Measurements from ENCODE around the gene MACROH2A1.

The MACROH2A1 gene

GRCh38 chr5:135440916-135441315 lies 41.9 kb upstream of the MACROH2A1 start:
- H3K27ac Mint-ChIP-seq: peak overlapping the region; percentile 85
- H3K9me3 Mint-ChIP-seq: no peaks in the 10 kb centered on the region
- H3K4me1 Mint-ChIP-seq (ENCODE audit: low read depth): peaks cover 95% of the 10 kb centered on the region
- H3K4me3 Mint-ChIP-seq: no peak overlapping the region
- peaks cover 12% of the 10 kb centered on the region for H3K36me3 Mint-ChIP-seq (ENCODE audit: low read depth)
- intact Hi-C loops (cut with micrococcal nuclease): no loop called here
- no peaks in the 10 kb centered on the region for H3K27me3 Mint-ChIP-seq

DNA sequence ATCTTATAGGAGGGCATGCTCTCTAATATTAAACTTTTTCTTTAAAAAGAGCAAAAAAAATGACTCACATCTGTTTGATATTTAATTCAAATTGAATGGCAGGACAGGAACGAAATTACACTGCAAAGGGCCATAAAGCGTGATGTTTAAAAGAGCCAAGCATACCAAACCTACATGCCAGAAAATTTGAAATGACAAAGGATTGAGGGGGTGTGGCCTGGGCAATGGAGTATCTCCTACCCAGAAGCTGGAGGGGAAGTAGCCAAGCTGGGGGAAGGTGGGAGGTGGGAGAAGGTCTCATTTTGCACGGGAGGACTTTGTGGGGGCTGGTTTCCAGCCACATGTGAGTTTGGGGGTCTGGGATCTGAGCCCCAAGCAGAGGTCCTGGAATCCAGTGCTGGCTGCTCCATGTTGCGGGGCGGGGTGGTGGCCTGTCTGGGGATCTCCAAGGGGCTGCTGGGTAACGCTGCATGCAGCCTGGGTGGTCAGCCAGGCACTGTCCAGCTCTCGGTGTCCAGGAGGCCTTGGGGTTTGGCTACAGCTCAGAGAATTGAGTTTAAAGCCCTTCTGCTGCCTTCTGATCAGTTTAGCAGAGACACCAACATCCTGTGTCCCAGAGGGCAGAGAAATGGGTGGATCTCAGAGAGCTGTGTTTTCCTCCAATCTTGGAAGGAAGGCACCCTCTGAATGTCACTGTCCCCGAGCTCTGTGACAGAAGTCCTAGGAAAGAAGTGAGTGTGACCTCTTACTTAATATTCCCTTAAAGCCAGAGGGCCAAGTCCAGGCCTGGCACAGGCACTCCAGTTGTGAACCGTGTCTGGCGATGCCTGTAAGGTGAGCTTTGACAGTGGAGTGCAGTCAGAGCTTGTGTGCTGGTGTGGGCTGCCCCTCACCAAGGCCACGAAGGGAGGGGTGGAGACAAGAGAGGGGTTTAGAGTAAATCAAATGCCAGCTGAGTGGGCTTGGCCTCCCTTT lies 40.5 kb upstream of the MACROH2A1 start:
- H3K4me3 Mint-ChIP-seq: no peak overlapping the region
- H3K36me3 Mint-ChIP-seq (ENCODE audit: low read depth): peaks cover 6% of the 10 kb centered on the region
- intact Hi-C loops (cut with micrococcal nuclease): loop anchor here (5.0 kb wide), 1 partner anchor 42 kb away; the partner anchor contains the start of gene MACROH2A1
- peaks cover 94% of the 10 kb centered on the region for H3K4me1 Mint-ChIP-seq (ENCODE audit: low read depth)
- peak overlapping the region; percentile 91 for H3K27ac Mint-ChIP-seq
- H3K27me3 Mint-ChIP-seq: no peaks in the 10 kb centered on the region
- H3K9me3 Mint-ChIP-seq: no peaks in the 10 kb centered on the region

GRCh38 chr5:135438636-135439221 lies 39.7 kb upstream of the MACROH2A1 start:
- intact Hi-C loops (cut with micrococcal nuclease): loop anchor here (5.0 kb wide), 1 partner anchor 41 kb away; the partner anchor contains the start of gene MACROH2A1
- no peaks in the 10 kb centered on the region for H3K27me3 Mint-ChIP-seq
- H3K27ac Mint-ChIP-seq: peak overlapping the region; percentile 91
- no peak overlapping the region for H3K4me3 Mint-ChIP-seq
- no peaks in the 10 kb centered on the region for H3K9me3 Mint-ChIP-seq
- H3K4me1 Mint-ChIP-seq (ENCODE audit: low read depth): peaks cover 95% of the 10 kb centered on the region
- H3K36me3 Mint-ChIP-seq (ENCODE audit: low read depth): no peaks in the 10 kb centered on the region

DNA sequence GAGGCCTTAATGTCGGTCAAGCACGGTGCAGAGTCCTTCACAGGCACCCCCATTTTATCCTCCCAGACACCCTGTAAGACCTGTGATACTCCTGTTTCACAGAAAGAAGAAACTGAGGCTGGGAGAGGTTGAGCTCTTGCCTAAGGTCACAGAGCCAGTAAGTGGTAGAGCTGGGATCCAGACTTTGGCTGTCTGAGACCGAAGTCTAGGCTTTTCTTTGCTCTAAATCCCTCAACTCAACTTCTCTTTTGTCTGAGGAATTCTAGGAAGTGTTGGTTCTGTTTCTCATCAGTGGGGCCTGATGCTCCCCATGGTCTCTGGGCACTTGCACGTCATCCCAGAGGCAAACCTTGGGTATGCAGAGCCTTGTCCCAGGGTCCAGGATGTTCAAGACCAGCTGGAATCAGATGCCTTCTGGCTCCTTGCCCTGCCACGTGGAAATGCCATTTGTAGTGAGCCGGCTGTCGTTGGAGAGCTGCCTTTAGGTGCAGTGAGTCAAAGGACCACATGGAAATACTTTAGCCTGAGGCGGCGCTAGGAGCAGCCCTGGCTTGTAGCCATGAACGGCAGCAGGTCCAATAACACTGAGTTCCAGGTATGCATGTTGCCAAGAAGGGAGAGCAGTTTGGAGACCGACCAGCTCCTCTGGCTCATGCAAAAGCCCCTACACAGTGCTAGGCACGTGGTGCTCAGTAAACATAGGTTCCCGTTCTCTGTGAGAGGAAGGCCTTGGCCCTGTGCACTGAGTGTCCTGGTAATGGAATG lies 38.9 kb upstream of the MACROH2A1 start:
- peaks cover 93% of the 10 kb centered on the region for H3K4me1 Mint-ChIP-seq (ENCODE audit: low read depth)

DNA sequence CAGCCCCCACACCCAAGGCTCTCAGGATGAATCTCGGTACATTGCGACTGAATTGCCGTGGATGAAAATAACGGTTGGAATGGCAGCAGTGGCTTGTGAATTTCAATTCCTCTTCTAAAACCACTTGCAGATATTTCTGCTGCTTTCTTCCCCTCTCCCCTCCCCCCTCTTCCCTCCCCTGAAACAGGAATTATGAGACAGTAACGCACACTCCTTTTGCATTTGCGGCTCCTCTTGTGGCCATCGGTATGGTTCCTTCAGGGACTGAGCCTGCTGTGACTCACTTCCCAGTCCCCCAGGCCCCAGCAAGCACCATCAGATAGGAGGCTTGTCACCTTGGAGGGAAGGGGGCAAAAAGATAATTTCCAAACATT lies 38.4 kb upstream of the MACROH2A1 start:
- no peaks in the 10 kb centered on the region for H3K27me3 Mint-ChIP-seq
- no peaks in the 10 kb centered on the region for H3K9me3 Mint-ChIP-seq
- H3K4me3 Mint-ChIP-seq: peak overlapping the region; percentile 65
- no peaks in the 10 kb centered on the region for H3K36me3 Mint-ChIP-seq (ENCODE audit: low read depth)
- H3K4me1 Mint-ChIP-seq (ENCODE audit: low read depth): peaks cover 92% of the 10 kb centered on the region
- peak overlapping the region; percentile 91 for H3K27ac Mint-ChIP-seq
- intact Hi-C loops (cut with micrococcal nuclease): loop anchor here (5.0 kb wide), 1 partner anchor 40 kb away; the partner anchor contains the start of gene MACROH2A1

More for the DNA sequence above, 38.9 kb upstream of the MACROH2A1 start:
- peak overlapping the region; percentile 36 for H3K4me3 Mint-ChIP-seq
- no peaks in the 10 kb centered on the region for H3K9me3 Mint-ChIP-seq
- no peaks in the 10 kb centered on the region for H3K27me3 Mint-ChIP-seq
- peak overlapping the region; percentile 91 for H3K27ac Mint-ChIP-seq
- no peaks in the 10 kb centered on the region for H3K36me3 Mint-ChIP-seq (ENCODE audit: low read depth)
- intact Hi-C loops (cut with micrococcal nuclease): loop anchor here (5.0 kb wide), 1 partner anchor 41 kb away; the partner anchor contains the start of gene MACROH2A1

- Mint-ChIP-seq H3K4me3 (peak overlapping the region; percentile 65), H3K27ac (peak overlapping the region; percentile 91), H3K36me3 (ENCODE audit: low read depth) (no peaks in the 10 kb centered on the region), H3K9me3 (no peaks in the 10 kb centered on the region), H3K27me3 (no peaks in the 10 kb centered on the region), H3K4me1 (ENCODE audit: low read depth) (peaks cover 88% of the 10 kb centered on the region)
- intact Hi-C loops (cut with micrococcal nuclease): loop anchor here (5.0 kb wide), 1 partner anchor 40 kb away; the partner anchor contains the start of gene MACROH2A1
These were observed 38.0 kb upstream of the MACROH2A1 start for GRCh38 chr5:135436951-135437418.

DNA sequence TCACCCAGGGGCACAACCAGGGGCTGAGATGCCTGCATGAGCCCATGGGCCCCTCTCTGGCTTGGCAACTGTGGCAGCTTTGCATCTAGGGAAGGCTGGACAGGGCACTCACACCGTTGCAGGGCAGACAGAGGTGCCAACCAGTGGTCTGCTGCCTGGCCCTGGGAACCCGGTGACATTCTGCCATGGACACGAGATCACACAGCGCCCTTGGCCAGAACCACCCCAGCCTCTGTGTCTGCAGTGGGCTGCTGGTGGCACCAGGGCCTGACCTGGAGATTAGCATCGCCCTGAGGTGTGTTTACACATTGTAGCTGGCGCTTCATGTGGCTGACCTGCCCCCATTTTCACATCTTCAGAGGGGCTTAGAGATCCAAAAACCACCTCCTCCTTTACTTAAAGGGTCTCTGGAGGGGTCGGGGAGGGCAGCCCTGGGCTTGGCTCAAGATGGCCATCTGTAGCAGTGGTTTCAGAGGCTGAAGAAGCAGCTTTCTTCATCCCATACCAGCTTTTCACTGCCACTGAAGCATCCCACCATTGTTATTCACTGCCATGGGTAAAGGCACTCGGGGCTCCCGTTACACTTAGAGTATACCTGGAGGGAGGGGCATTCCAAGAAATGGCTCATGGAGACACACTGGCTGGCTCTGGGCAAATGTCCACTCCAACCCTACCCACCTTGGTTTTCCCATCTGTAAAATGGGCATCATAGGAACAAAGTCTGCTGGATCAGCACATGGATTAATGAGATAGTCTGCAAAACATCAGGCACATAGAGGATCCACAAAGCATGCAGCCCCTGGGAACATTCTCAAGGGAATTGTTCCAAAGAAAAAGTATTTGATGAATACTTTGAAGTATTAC lies 36.7 kb upstream of the MACROH2A1 start:
- Mint-ChIP-seq H3K9me3 (no peaks in the 10 kb centered on the region), H3K4me3 (no peak overlapping the region), H3K4me1 (ENCODE audit: low read depth) (peaks cover 81% of the 10 kb centered on the region), H3K27me3 (no peaks in the 10 kb centered on the region), H3K27ac (peak overlapping the region; percentile 91), H3K36me3 (ENCODE audit: low read depth) (no peaks in the 10 kb centered on the region)
- intact Hi-C loops (cut with micrococcal nuclease): loop anchor here (5.0 kb wide), 1 partner anchor 38 kb away; the partner anchor contains the start of gene MACROH2A1

GRCh38 chr5:135434591-135435466 lies 35.8 kb upstream of the MACROH2A1 start:
- intact Hi-C loops (cut with micrococcal nuclease): loop anchor here (1.0 to 5.0 kb wide), 2 partner anchors 21 to 38 kb away; partner anchors contain the start of gene MACROH2A1
- Mint-ChIP-seq H3K9me3 (no peaks in the 10 kb centered on the region), H3K27ac (peak overlapping the region; percentile 90), H3K27me3 (no peaks in the 10 kb centered on the region), H3K4me3 (peak overlapping the region; percentile 44), H3K36me3 (ENCODE audit: low read depth) (no peaks in the 10 kb centered on the region), H3K4me1 (ENCODE audit: low read depth) (peaks cover 82% of the 10 kb centered on the region)

- peak overlapping the region; percentile 15 for H3K4me3 Mint-ChIP-seq
- intact Hi-C loops (cut with micrococcal nuclease): loop anchor here (1.0 kb wide), 1 partner anchor 22 kb away; no protein-coding TSS in a partner anchor
- peaks cover 3% of the 10 kb centered on the region for H3K9me3 Mint-ChIP-seq
- H3K27ac Mint-ChIP-seq: peak overlapping the region; percentile 90
- no peaks in the 10 kb centered on the region for H3K27me3 Mint-ChIP-seq
- H3K4me1 Mint-ChIP-seq (ENCODE audit: low read depth): peaks cover 82% of the 10 kb centered on the region
- peaks cover 4% of the 10 kb centered on the region for H3K36me3 Mint-ChIP-seq (ENCODE audit: low read depth)
These were observed 34.8 kb upstream of the MACROH2A1 start for GRCh38 chr5:135433681-135434426.

DNA sequence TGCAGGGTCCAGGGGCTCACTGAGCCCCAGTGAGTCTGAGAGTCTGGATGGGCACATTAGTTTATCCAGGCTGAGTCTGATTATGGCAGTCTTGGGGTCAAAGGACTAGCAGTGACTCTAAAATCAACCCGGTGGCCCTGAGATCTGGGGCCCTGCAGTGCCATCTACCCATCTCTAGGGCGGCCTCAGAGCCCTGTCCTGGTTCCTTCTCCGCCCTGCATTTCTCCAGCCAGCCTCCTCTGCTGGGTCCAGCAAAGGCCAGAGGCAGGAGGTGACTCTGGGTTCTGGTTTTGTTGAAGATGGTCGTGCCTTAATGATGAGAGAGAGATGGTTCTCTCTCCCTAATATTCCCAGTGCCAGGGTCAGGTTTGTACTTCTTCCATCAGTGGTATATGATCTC lies 33.1 kb upstream of the MACROH2A1 start:
- H3K4me1 Mint-ChIP-seq (ENCODE audit: low read depth): peaks cover 68% of the 10 kb centered on the region
- H3K4me3 Mint-ChIP-seq: no peak overlapping the region
- H3K36me3 Mint-ChIP-seq (ENCODE audit: low read depth): peaks cover 13% of the 10 kb centered on the region
- no peak overlapping the region for H3K27ac Mint-ChIP-seq
- intact Hi-C loops (cut with micrococcal nuclease): no loop called here
- H3K9me3 Mint-ChIP-seq: peaks cover 10% of the 10 kb centered on the region
- no peaks in the 10 kb centered on the region for H3K27me3 Mint-ChIP-seq

- Mint-ChIP-seq H3K4me3 (no peak overlapping the region), H3K4me1 (ENCODE audit: low read depth) (peaks cover 69% of the 10 kb centered on the region), H3K27ac (peak overlapping the region; percentile 60), H3K27me3 (no peaks in the 10 kb centered on the region), H3K9me3 (peaks cover 10% of the 10 kb centered on the region), H3K36me3 (ENCODE audit: low read depth) (peaks cover 13% of the 10 kb centered on the region)
- intact Hi-C loops (cut with micrococcal nuclease): no loop called here
These were observed 31.1 kb upstream of the MACROH2A1 start for GRCh38 chr5:135430135-135430437.
